ENCODE results near the gene MUC21.

GRCh38 chr6:30979141-30979540, 4.4 kb upstream of the MUC21 start:
- TF ChIP-seq CTCF (IDR thresholded peaks at IDR 0.05): no peak
- no peak for TF ChIP-seq POLR2A (IDR thresholded peaks at IDR 0.05)

Measured in thyroid gland (tissue), 4 donors.